HepG2 (cell line): ENCODE measurements around the gene CYB561.

Source experiments
- BRCA1 ChIP-seq: sonication (generic); formaldehyde crosslinking; IDR thresholded peaks from 2 replicates; pipeline ENCODE4 v1.4.0; 2020; ENCODE audit warnings: missing genetic modification reagents
- CAMTA2 ChIP-seq: sonication (generic); formaldehyde crosslinking; IDR thresholded peaks from 2 replicates; pipeline ENCODE4 v1.4.0; 2020; ENCODE audit warnings: mild to moderate bottlenecking, missing genetic modification reagents, borderline replicate concordance
- CTCF ChIP-seq: sonication (generic); formaldehyde crosslinking; IDR thresholded peaks from 2 replicates; pipeline ENCODE4 v1.5.0; 2020; ENCODE audit warnings: mild to moderate bottlenecking, missing genetic modification reagents, moderate library complexity
- MYC ChIP-seq: sonication (generic); formaldehyde crosslinking; IDR thresholded peaks from 2 replicates; pipeline ENCODE4 v1.9.0; 2021; ENCODE audit warnings: missing genetic modification reagents, borderline replicate concordance
- MYNN ChIP-seq: sonication (generic); formaldehyde crosslinking; IDR thresholded peaks from 2 replicates; pipeline ENCODE4 v1.4.0; 2020; ENCODE audit warnings: mild to moderate bottlenecking, low read depth, missing genetic modification reagents
- RAD21 ChIP-seq: fragments of 450-650 bp; formaldehyde crosslinking; IDR thresholded peaks from 2 replicates; pipeline ENCODE4 v1.5.0; 2020; ENCODE audit warnings: mild to moderate bottlenecking
- ZNF460 ChIP-seq: sonication (generic); formaldehyde crosslinking; IDR thresholded peaks from 2 replicates; pipeline ENCODE4 v1.5.1; 2020; ENCODE audit warnings: missing genetic modification reagents, mild to moderate bottlenecking, borderline replicate concordance
- ZNF615 ChIP-seq: sonication (generic); formaldehyde crosslinking; IDR thresholded peaks from 2 replicates; pipeline ENCODE4 v1.5.0; 2020; ENCODE audit warnings: mild to moderate bottlenecking, missing genetic modification reagents, borderline replicate concordance
- ZNF720 ChIP-seq: sonication (generic); formaldehyde crosslinking; IDR thresholded peaks from 2 replicates; pipeline ENCODE4 v1.4.0; 2020; ENCODE audit warnings: missing genetic modification reagents
- ZNF878 ChIP-seq: sonication (generic); formaldehyde crosslinking; IDR thresholded peaks from 2 replicates; pipeline ENCODE4 v1.8.1; 2023; ENCODE audit warnings: mild to moderate bottlenecking, missing genetic modification reagents, moderate library complexity
- TF ChIP-seq, protein P1 (sequence below): IDR thresholded peaks from 2 replicates; pipeline ENCODE4 v1.6.1; 2018; ENCODE audit warnings: missing genetic modification reagents
- TF ChIP-seq, protein P2 (sequence below): sonication (generic); IDR thresholded peaks from 2 replicates; pipeline ENCODE4 v1.6.1; 2016; ENCODE audit warnings: low read depth, borderline replicate concordance
- TF ChIP-seq, protein P3 (sequence below): sonication (generic); formaldehyde crosslinking; IDR thresholded peaks from 2 replicates; pipeline ENCODE4 v1.8.1; 2022; ENCODE audit warnings: low read depth, mild to moderate bottlenecking, missing genetic modification reagents

- TF ChIP-seq ZNF615 (CRISPR knock-in tag): no peak
- TF ChIP-seq CTCF (CRISPR knock-in tag): no peak
- TF ChIP-seq ZNF720: no peak
- TF ChIP-seq MYNN (CRISPR knock-in tag): no peak
- no peak for TF ChIP-seq CAMTA2 (CRISPR knock-in tag)
- TF ChIP-seq, protein P1, sequence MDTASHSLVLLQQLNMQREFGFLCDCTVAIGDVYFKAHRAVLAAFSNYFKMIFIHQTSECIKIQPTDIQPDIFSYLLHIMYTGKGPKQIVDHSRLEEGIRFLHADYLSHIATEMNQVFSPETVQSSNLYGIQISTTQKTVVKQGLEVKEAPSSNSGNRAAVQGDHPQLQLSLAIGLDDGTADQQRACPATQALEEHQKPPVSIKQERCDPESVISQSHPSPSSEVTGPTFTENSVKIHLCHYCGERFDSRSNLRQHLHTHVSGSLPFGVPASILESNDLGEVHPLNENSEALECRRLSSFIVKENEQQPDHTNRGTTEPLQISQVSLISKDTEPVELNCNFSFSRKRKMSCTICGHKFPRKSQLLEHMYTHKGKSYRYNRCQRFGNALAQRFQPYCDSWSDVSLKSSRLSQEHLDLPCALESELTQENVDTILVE (CRISPR knock-in tag): no peak
- TF ChIP-seq, protein P2, sequence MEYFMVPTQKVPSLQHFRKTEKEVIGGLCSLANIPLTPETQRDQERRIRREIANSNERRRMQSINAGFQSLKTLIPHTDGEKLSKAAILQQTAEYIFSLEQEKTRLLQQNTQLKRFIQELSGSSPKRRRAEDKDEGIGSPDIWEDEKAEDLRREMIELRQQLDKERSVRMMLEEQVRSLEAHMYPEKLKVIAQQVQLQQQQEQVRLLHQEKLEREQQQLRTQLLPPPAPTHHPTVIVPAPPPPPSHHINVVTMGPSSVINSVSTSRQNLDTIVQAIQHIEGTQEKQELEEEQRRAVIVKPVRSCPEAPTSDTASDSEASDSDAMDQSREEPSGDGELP: no peak
- no peak for TF ChIP-seq BRCA1 (CRISPR knock-in tag)
- no peak for TF ChIP-seq RAD21 (CRISPR knock-in tag)
- TF ChIP-seq ZNF878: no peak
- no peak for TF ChIP-seq MYC
- TF ChIP-seq, protein P3, sequence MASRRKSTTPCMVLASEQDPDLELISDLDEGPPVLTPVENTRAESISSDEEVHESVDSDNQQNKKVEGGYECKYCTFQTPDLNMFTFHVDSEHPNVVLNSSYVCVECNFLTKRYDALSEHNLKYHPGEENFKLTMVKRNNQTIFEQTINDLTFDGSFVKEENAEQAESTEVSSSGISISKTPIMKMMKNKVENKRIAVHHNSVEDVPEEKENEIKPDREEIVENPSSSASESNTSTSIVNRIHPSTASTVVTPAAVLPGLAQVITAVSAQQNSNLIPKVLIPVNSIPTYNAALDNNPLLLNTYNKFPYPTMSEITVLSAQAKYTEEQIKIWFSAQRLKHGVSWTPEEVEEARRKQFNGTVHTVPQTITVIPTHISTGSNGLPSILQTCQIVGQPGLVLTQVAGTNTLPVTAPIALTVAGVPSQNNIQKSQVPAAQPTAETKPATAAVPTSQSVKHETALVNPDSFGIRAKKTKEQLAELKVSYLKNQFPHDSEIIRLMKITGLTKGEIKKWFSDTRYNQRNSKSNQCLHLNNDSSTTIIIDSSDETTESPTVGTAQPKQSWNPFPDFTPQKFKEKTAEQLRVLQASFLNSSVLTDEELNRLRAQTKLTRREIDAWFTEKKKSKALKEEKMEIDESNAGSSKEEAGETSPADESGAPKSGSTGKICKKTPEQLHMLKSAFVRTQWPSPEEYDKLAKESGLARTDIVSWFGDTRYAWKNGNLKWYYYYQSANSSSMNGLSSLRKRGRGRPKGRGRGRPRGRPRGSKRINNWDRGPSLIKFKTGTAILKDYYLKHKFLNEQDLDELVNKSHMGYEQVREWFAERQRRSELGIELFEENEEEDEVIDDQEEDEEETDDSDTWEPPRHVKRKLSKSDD (CRISPR knock-in tag): no peak
- TF ChIP-seq ZNF460 (CRISPR knock-in tag): no peak
These were observed 22.1 kb downstream of the CYB561 start for GRCh38 chr17:63423963-63424362.
